ENCODE measurements around the gene RMND1. TPM values are rescaled to one million over a fixed set of nuclear protein-coding genes. Genes with fewer than 3 reads are reported as not detected.
"Not testable (repeated sequence)": the region's sequence is repeated elsewhere in the genome, so short reads cannot be mapped to it uniquely, and the experiment has no call there.

Gene RMND1
- total RNA-seq, 1 experiment from 2014 or later, result 23.1 TPM

DNA sequence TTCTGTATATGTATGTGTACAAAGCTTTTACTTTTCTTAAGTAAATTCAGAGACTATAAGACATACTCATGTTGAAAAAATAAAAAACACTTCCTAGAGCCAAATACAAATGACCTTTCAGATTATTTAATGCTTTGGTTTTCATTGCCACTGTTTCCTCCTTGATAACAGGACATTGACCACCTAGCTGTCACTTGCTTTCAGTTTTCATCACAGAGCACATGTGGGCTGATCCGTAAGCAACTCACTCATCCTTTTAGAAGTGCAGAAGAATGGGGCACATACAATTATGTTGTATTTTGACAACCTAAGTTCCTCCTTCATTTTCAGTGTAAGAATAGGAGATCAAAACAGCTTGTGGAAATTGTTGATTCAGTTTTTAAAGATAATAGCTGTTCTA is 66.7 kb downstream of the RMND1 start:
- no peak for DNase-seq (ENCODE audit: low spot score)

GRCh38 chr6:151384151-151384550 is 67.8 kb downstream of the RMND1 start:
- DNase-seq (ENCODE audit: low spot score), result no peak

DNA sequence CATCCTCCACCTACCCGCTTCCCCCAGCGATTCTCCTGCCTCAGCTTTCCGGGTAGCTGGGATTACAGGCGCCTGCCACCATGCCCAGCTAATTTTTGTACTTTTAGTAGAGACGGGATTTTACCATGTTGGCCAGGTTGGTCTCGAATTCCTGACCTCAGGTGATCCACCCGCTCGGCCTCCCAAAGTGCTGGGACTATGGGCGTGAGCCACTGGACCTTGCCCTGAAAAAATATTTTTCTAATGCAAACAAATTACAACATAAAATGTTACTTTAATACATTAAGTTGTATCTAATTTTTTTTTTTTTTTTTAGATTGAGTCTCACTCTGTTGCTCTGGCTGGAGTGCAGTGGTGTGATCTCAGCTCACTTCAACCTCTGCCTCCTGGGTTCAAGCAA is 69.3 kb downstream of the RMND1 start:
- DNase-seq (ENCODE audit: low spot score), result not testable (repeated sequence)

DNA sequence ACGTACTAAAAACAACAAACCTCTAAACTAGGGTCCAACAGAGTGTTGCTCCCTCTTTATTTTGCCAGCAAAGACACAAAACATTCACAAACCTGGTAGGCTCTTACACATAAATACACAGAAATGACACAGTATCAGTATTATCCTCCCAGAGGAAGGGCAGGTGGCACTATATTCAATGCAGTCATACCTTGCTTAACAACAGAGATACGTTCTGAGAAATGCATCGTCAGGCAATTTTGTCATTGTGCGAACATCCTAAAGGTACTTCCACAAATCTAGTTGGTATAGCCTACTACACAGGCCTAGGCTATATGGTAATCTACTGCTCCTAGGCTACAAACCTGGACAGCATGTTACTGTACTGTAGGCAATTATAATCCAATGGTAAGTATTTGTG is 70.2 kb downstream of the RMND1 start:
- no peak for DNase-seq (ENCODE audit: low spot score)

GRCh38 chr6:151380848-151381205 is 71.1 kb downstream of the RMND1 start:
- DNase-seq (ENCODE audit: low spot score), result no peak

GRCh38 chr6:151379933-151380847 is 71.7 kb downstream of the RMND1 start:
- DNase-seq (ENCODE audit: low spot score), result no peak

DNA sequence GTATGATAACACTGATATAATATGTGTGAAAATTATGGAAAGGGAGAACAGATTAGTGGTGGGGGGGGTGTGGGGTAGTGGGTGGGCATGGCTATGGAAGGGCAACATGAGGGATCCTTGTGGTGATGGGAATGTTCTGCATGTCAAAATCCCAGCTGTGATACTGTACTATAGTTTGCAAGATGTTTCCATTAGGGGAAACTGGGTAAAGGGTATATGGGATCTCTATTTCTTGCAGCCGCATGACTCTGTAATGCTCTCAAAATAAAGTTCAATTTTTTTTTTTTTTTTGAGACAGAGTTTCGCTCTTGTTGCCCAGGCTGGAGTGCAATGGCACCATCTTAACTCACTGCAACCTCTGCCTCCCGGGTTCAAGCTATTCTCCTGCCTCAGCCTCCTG is 74.8 kb downstream of the RMND1 start:
- no peak for DNase-seq (ENCODE audit: low spot score)

DNA sequence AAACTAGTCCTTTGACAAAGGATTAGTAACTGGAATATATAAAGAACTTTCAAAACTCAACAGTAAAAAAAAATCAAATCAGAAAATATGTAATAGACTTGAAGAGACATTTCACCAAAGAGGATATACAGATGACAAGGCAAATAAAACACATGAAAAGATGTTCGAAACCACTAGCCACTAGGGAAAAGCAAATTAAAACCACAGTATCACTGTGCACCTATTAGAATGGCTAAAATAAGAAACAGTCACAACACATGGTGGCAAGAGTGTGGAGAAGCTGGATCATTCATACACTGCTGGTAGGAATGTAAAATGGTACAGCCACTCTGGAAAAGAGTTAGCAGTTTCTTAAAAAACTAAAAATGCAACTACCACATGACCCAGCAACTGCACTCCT is 75.5 kb downstream of the RMND1 start:
- DNase-seq (ENCODE audit: low spot score), result no peak

- no peak for DNase-seq (ENCODE audit: low spot score)
These were observed 76.1 kb downstream of the RMND1 start for GRCh38 chr6:151375833-151376232.

- no peak for DNase-seq (ENCODE audit: low spot score)
These were observed 77.8 kb downstream of the RMND1 start for GRCh38 chr6:151374036-151374683.

- no peak for DNase-seq (ENCODE audit: low spot score)
These were observed 79.8 kb downstream of the RMND1 start for GRCh38 chr6:151372164-151372563.

GRCh38 chr6:151370509-151371078 is 81.3 kb downstream of the RMND1 start:
- DNase-seq (ENCODE audit: low spot score), result no peak

- DNase-seq (ENCODE audit: low spot score), result no peak
These were observed 86.7 kb downstream of the RMND1 start for GRCh38 chr6:151365233-151365632.

DNA sequence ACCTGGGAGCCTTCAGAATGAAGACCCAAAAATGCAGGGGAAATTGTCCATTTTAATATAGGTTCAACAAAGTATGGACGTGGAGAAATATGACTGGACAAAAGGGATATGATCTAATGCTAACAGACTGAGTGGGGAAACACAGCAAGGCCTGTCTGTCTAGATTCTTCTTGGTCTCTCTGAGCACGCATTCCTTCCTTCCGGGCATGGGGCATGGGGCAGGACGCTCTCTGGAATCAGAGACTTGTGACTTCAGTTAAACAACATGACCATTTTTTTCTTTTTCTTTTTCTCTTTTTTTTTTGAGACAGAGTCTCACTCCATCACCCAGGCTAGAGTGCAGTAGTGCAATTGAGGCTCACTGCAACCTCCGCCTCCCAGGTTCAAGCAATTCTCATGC is 92.4 kb downstream of the RMND1 start:
- no peak for DNase-seq (ENCODE audit: low spot score)

- DNase-seq (ENCODE audit: low spot score), result no peak
These were observed 93.5 kb downstream of the RMND1 start for GRCh38 chr6:151358475-151358874.

GRCh38 chr6:151357758-151358436 is 94.0 kb downstream of the RMND1 start:
- DNase-seq (ENCODE audit: low spot score), result no peak

- not testable (repeated sequence) for DNase-seq (ENCODE audit: low spot score)
These were observed 94.9 kb downstream of the RMND1 start for GRCh38 chr6:151356983-151357382.

Other genes with a start within 250 kb of the RMND1 start
- 4.8 and 6.5 TPM in 2 replicates for gene AKAP12, start 212.2 kb downstream of the RMND1 start, total RNA-seq (2014; rRNA removed; shearing (Covaris generic))
- 12.4 and 17.2 TPM in 2 replicates for gene ZBTB2, start 60.6 kb downstream of the RMND1 start, total RNA-seq (2014; rRNA removed; shearing (Covaris generic))
- not detected in 2 replicates for gene CCDC170, start 41.9 kb upstream of the RMND1 start, total RNA-seq (2014; rRNA removed; shearing (Covaris generic))